Measurements from ENCODE around the gene ZBTB46. TPM values are rescaled to one million over a fixed set of nuclear protein-coding genes. Genes with fewer than 3 reads are reported as not detected.
A peak's percentile ranks its signal among the peaks of the same experiment; 100 is the strongest.

The ZBTB46 gene
- total and polyA plus RNA-seq, 2 donors: 3.7 to 5.8 TPM

DNA sequence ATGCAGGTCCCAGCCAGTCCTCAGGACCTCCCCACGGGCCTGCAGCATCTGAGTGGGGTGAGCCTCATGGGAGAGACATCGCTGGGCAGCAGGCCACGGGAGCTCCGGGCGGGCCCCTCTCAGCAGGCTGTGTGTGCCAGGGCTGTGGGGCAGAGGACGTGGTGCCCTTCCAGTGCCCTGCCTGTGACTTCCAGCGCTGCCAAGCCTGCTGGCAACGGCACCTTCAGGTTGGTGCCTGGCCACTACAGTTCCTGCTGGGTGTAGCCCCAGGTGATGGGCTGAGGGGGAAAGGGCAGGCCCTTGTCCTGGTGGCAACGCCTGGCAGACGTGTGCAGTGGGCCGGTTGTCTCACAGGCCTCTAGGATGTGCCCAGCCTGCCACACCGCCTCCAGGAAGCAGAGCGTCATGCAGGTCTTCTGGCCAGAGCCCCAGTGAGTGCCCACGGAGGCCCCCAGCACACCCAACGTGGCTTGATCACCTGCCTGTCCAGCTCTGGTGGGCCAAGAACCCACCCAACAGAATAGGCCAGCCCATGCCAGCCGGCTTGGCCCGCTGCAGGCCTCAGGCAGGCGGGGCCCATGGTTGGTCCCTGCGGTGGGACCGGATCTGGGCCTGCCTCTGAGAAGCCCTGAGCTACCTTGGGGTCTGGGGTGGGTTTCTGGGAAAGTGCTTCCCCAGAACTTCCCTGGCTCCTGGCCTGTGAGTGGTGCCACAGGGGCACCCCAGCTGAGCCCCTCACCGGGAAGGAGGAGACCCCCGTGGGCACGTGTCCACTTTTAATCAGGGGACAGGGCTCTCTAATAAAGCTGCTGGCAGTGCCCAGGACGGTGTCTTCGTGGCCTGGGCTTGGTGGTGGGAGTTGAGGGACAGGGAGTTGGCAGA is 135.4 kb downstream of the ZBTB46 start:
- H3K9me3 ChIP-seq (ENCODE audit: control insufficient read depth in 2 of 2, insufficient read depth in 1 of 2, low read length in 1 of 2): no peaks in the 10 kb centered on the region
- H3K36me3 ChIP-seq (ENCODE audit: control insufficient read depth in 2 of 2, insufficient read depth in 2 of 2, low read length in 1 of 2): peaks cover 21 to 37% of the 10 kb centered on the region in 2 donors
- peaks cover 15 to 38% of the 10 kb centered on the region in 2 donors for H3K4me1 ChIP-seq (ENCODE audit: control insufficient read depth in 2 of 2, insufficient read depth in 2 of 2, low read length in 2 of 2)
- 85% methylated on average over 25 of the region's 25 CpGs for WGBS
- no peak overlapping the region for H3K4me3 ChIP-seq (ENCODE audit: low read length in 2 of 2)
- H3K27me3 ChIP-seq (ENCODE audit: control insufficient read depth in 2 of 2, insufficient read depth in 1 of 2, low read length in 1 of 2): peaks cover 0 to 5% of the 10 kb centered on the region in 2 donors
- peak overlapping the region; percentile 25 to 33 for H3K27ac ChIP-seq (ENCODE audit: low read depth in 1 of 2, low read length in 1 of 2)
- DNase-seq (ENCODE audit: low read depth in 6 of 9, low spot score in 9 of 9): no peak

DNA sequence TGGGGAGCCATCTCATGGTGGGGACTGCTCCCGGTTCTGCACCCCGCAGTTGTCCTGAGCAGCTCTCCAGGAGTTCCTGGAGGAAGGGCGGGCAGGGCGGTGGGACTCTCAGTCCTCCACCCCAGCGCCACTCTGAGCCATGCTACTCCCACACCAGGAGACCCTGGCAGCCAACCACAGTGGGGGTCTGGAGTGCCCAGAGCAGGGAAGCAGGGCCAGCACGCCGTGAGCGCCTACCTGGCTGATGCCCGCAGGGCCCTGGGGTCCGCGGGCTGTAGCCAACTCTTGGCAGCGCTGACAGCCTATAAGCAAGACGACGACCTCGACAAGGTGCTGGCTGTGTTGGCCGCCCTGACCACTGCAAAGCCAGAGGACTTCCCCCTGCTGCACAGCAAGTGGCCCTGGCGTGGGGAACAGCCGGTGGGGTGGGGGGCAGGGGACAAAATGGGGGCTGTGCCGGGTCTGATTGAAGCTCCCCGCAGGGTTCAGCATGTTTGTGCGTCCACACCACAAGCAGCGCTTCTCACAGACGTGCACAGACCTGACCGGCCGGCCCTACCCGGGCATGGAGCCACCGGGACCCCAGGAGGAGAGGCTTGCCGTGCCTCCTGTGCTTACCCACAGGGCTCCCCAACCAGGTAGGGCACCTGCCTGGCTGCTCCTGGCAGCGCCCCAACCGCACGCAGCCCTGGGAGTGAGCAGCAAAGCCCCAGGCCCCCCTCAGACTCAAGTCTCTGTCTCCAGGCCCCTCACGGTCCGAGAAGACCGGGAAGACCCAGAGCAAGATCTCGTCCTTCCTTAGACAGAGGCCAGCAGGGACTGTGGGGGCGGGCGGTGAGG is 136.3 kb downstream of the ZBTB46 start:
- no peak for DNase-seq (ENCODE audit: low read depth in 6 of 9, low spot score in 9 of 9)
- H3K9me3 ChIP-seq (ENCODE audit: control insufficient read depth in 2 of 2, insufficient read depth in 1 of 2, low read length in 1 of 2): no peaks in the 10 kb centered on the region
- H3K27me3 ChIP-seq (ENCODE audit: control insufficient read depth in 2 of 2, insufficient read depth in 1 of 2, low read length in 1 of 2): peaks cover 0 to 5% of the 10 kb centered on the region in 2 donors
- no peak overlapping the region for H3K27ac ChIP-seq (ENCODE audit: low read depth in 1 of 2, low read length in 1 of 2)
- WGBS: 96% methylated on average over 37 of the region's 37 CpGs
- peaks cover 14 to 31% of the 10 kb centered on the region in 2 donors for H3K36me3 ChIP-seq (ENCODE audit: control insufficient read depth in 2 of 2, insufficient read depth in 2 of 2, low read length in 1 of 2)
- peaks cover 15 to 38% of the 10 kb centered on the region in 2 donors for H3K4me1 ChIP-seq (ENCODE audit: control insufficient read depth in 2 of 2, insufficient read depth in 2 of 2, low read length in 2 of 2)
- no peak overlapping the region for H3K4me3 ChIP-seq (ENCODE audit: low read length in 2 of 2)

DNA sequence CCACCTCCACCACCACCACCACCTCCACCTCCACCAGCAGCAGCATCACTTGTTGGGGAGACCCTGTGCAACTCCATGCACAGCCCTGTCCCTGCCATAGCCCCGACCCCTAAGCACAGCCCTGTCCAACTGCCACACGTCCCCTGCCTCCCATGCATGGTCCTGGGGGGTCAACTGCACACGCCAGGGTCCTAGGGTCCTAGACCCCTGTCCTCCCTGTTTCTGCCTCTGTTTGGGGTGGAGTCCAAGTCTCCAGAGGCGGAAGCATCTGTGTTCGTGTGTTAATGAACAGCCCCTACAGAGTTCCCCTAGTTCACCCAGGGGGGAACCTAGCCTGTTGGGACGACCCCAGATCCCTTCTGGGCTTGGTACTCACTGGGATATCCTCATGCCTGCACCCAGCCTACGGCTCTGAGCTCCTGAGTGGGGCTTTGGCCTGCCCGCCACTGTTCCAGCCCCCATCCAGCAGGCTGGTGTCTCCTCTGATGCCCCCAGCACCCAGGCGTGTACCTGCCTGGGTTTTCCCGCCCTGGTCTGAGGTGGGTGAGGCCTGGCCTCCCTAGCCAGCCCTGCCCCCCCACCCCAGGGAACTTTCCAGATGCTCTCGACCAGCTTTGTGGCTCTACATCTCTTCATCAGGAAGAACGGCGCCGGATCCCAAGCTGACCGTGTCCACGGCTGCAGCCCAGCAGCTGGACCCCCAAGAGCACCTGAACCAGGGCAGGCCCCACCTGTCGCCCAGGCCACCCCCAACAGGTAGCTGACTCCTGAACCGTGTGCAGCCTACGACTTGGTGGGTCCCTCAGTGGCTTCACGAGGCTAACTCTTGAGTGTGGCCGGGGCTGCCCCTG is 137.1 kb downstream of the ZBTB46 start:
- H3K4me3 ChIP-seq (ENCODE audit: low read length in 2 of 2): no peak overlapping the region
- H3K36me3 ChIP-seq (ENCODE audit: control insufficient read depth in 2 of 2, insufficient read depth in 2 of 2, low read length in 1 of 2): peaks cover 10 to 31% of the 10 kb centered on the region in 2 donors
- no peaks in the 10 kb centered on the region for H3K9me3 ChIP-seq (ENCODE audit: control insufficient read depth in 2 of 2, insufficient read depth in 1 of 2, low read length in 1 of 2)
- H3K27me3 ChIP-seq (ENCODE audit: control insufficient read depth in 2 of 2, insufficient read depth in 1 of 2, low read length in 1 of 2): peaks cover 0 to 5% of the 10 kb centered on the region in 2 donors
- DNase-seq (ENCODE audit: low read depth in 6 of 9, low spot score in 9 of 9): no peak
- WGBS: 95% methylated on average over 21 of the region's 21 CpGs
- H3K4me1 ChIP-seq (ENCODE audit: control insufficient read depth in 2 of 2, insufficient read depth in 2 of 2, low read length in 2 of 2): peaks cover 15 to 32% of the 10 kb centered on the region in 2 donors
- no peak overlapping the region for H3K27ac ChIP-seq (ENCODE audit: low read depth in 1 of 2, low read length in 1 of 2)

Other genes with a start within 250 kb of the ZBTB46 start
- 9.3 TPM for gene GMEB2, start 204.2 kb downstream of the ZBTB46 start, total RNA-seq
- 16.3 TPM for gene GMEB2, start 204.2 kb downstream of the ZBTB46 start, polyA plus RNA-seq
- gene STMN3, start 177.8 kb downstream of the ZBTB46 start, total RNA-seq: 71.5 TPM
- gene STMN3, start 177.8 kb downstream of the ZBTB46 start, polyA plus RNA-seq: 77.9 TPM
- 8.1 TPM for gene RTEL1, start 173.0 kb downstream of the ZBTB46 start, total RNA-seq
- gene RTEL1, start 173.0 kb downstream of the ZBTB46 start, polyA plus RNA-seq: 18.8 TPM
- gene TNFRSF6B, start 134.6 kb downstream of the ZBTB46 start, total RNA-seq: 13.5 TPM
- gene TNFRSF6B, start 134.6 kb downstream of the ZBTB46 start, polyA plus RNA-seq: 34.7 TPM
- gene ARFRP1, start 123.3 kb downstream of the ZBTB46 start, total RNA-seq: 39.2 TPM
- gene ARFRP1, start 123.3 kb downstream of the ZBTB46 start, polyA plus RNA-seq: 94.0 TPM
- gene ZGPAT, start 123.2 kb downstream of the ZBTB46 start, total RNA-seq: 16.5 TPM
- 66.6 TPM for gene ZGPAT, start 123.2 kb downstream of the ZBTB46 start, polyA plus RNA-seq
- 80.5 TPM for gene LIME1, start 94.6 kb downstream of the ZBTB46 start, total RNA-seq
- gene LIME1, start 94.6 kb downstream of the ZBTB46 start, polyA plus RNA-seq: 181 TPM
- gene SLC2A4RG, start 91.5 kb downstream of the ZBTB46 start, total RNA-seq: 33.4 TPM
- 66.1 TPM for gene SLC2A4RG, start 91.5 kb downstream of the ZBTB46 start, polyA plus RNA-seq
- gene ABHD16B, start 30.2 kb upstream of the ZBTB46 start, total RNA-seq: not detected
- 0.57 TPM for gene ABHD16B, start 30.2 kb upstream of the ZBTB46 start, polyA plus RNA-seq
- 37.9 TPM for gene TPD52L2, start 34.0 kb upstream of the ZBTB46 start, total RNA-seq
- gene TPD52L2, start 34.0 kb upstream of the ZBTB46 start, polyA plus RNA-seq: 73.2 TPM
- 26.1 TPM for gene DNAJC5, start 63.9 kb upstream of the ZBTB46 start, total RNA-seq
- gene DNAJC5, start 63.9 kb upstream of the ZBTB46 start, polyA plus RNA-seq: 23.3 TPM
- 21.2 TPM for gene UCKL1, start 125.2 kb upstream of the ZBTB46 start, total RNA-seq
- 51.8 TPM for gene UCKL1, start 125.2 kb upstream of the ZBTB46 start, polyA plus RNA-seq
- gene ZNF512B, start 138.7 kb upstream of the ZBTB46 start, total RNA-seq: 10.0 TPM
- 13.4 TPM for gene ZNF512B, start 138.7 kb upstream of the ZBTB46 start, polyA plus RNA-seq
- 3.4 TPM for gene SAMD10, start 148.4 kb upstream of the ZBTB46 start, total RNA-seq
- gene SAMD10, start 148.4 kb upstream of the ZBTB46 start, polyA plus RNA-seq: 10.5 TPM
- 45.1 TPM for gene PRPF6, start 149.9 kb upstream of the ZBTB46 start, total RNA-seq
- 56.1 TPM for gene PRPF6, start 149.9 kb upstream of the ZBTB46 start, polyA plus RNA-seq
- 17.0 TPM for gene C20orf204, start 204.9 kb upstream of the ZBTB46 start, total RNA-seq
- 8.2 TPM for gene C20orf204, start 204.9 kb upstream of the ZBTB46 start, polyA plus RNA-seq
- 0.66 TPM for gene SOX18, start 218.4 kb upstream of the ZBTB46 start, total RNA-seq
- 17.2 TPM for gene SOX18, start 218.4 kb upstream of the ZBTB46 start, polyA plus RNA-seq
- gene TCEA2, start 231.9 kb upstream of the ZBTB46 start, total RNA-seq: 24.6 TPM
- gene TCEA2, start 231.9 kb upstream of the ZBTB46 start, polyA plus RNA-seq: 53.2 TPM
- 42.8 TPM for gene RGS19, start 248.3 kb upstream of the ZBTB46 start, total RNA-seq
- 27.2 TPM for gene RGS19, start 248.3 kb upstream of the ZBTB46 start, polyA plus RNA-seq
- 1.4 TPM for gene OPRL1, start 248.8 kb upstream of the ZBTB46 start, total RNA-seq
- gene OPRL1, start 248.8 kb upstream of the ZBTB46 start, polyA plus RNA-seq: 1.1 TPM